Stimulated activated CD8-positive, alpha-beta memory T cell treated with anti-CD3 and anti-CD28 coated beads, Interleukin-4, amount 100 ng/mL, for 4 hours (primary cell): Measurements from ENCODE around the gene DNM3.

ENCODE experiments used
- DNase-seq, 2 donors: peaks; one replicate each; pipeline ENCODE4 v3.0.0-alpha.2; 2020; ENCODE audit warnings: low read depth in 2 of 2, low spot score in 1 of 2

The DNM3 gene

GRCh38 chr1:172224871-172225270, 383.6 kb downstream of the DNM3 start:
- no peak for DNase-seq

GRCh38 chr1:172229942-172230341, 388.6 kb downstream of the DNM3 start:
- no peak for DNase-seq

- no peak for DNase-seq
These were observed 389.2 kb downstream of the DNM3 start for GRCh38 chr1:172230526-172230925.

- no peak for DNase-seq
These were observed 395.7 kb downstream of the DNM3 start for GRCh38 chr1:172236958-172237357.

GRCh38 chr1:172238158-172238557, 396.9 kb downstream of the DNM3 start:
- no peak for DNase-seq

- DNase-seq: no peak
These were observed 397.7 kb downstream of the DNM3 start for GRCh38 chr1:172238965-172239364.

GRCh38 chr1:172239901-172240300, 398.6 kb downstream of the DNM3 start:
- DNase-seq: no peak

- DNase-seq: no peak
These were observed 400.2 kb downstream of the DNM3 start for GRCh38 chr1:172241540-172241939.

- DNase-seq: no peak
These were observed 403.6 kb downstream of the DNM3 start for GRCh38 chr1:172244865-172245264.

GRCh38 chr1:172245788-172246187, 404.5 kb downstream of the DNM3 start:
- DNase-seq: no peak

- DNase-seq: no peak
These were observed 405.5 kb downstream of the DNM3 start for GRCh38 chr1:172246521-172247390.

GRCh38 chr1:172251486-172251885, 410.2 kb downstream of the DNM3 start:
- DNase-seq: no peak

GRCh38 chr1:172252321-172252720, 411.0 kb downstream of the DNM3 start:
- DNase-seq: no peak

- no peak for DNase-seq
These were observed 411.7 kb downstream of the DNM3 start for GRCh38 chr1:172252958-172253357.

GRCh38 chr1:172254521-172255222, 413.4 kb downstream of the DNM3 start:
- DNase-seq: no peak

GRCh38 chr1:172255223-172255560, 413.9 kb downstream of the DNM3 start:
- DNase-seq: no peak

GRCh38 chr1:172265905-172266304, 424.6 kb downstream of the DNM3 start:
- DNase-seq: no peak

GRCh38 chr1:172266528-172267174, 425.4 kb downstream of the DNM3 start:
- DNase-seq: no peak

GRCh38 chr1:172268237-172268636, 426.9 kb downstream of the DNM3 start:
- DNase-seq: no peak

- no peak for DNase-seq
These were observed 427.8 kb downstream of the DNM3 start for GRCh38 chr1:172269084-172269483.

- DNase-seq: no peak
These were observed 428.3 kb downstream of the DNM3 start for GRCh38 chr1:172269644-172270043.

- DNase-seq: no peak
These were observed 429.3 kb downstream of the DNM3 start for GRCh38 chr1:172270605-172271004.
